CD14-positive monocyte (primary cell): ENCODE results near the gene SLCO3A1. TPM values are rescaled to one million over a fixed set of nuclear protein-coding genes. Genes with fewer than 3 reads are reported as not detected.
A peak's percentile ranks its signal among the peaks of the same experiment; 100 is the strongest.

Source experiments
- DNase-seq, 3 donors: peaks; one replicate each; pipeline ENCODE4 v3.0.0-alpha.2; 2011 to 2022
- H2AFZ ChIP-seq: 2 replicates; pipeline ENCODE4 v1.6.0; 2012; ENCODE audit warnings: mild to moderate bottlenecking, low read depth, low read length, inconsistent platforms; ENCODE audit not compliant: insufficient read depth, poor library complexity, severe bottlenecking
- H3K27ac ChIP-seq, 2 donors: 1 replicate in 1 of 2; 2 replicates in 1 of 2; pipeline ENCODE4 v1.5.1; 2012 to 2013; ENCODE audit warnings: low read length in 2 of 2, control low read depth in 1 of 2, inconsistent platforms in 1 of 2, low read depth in 1 of 2, mild to moderate bottlenecking in 1 of 2
- H3K27me3 ChIP-seq, 2 donors: one replicate each; pipeline versions ENCODE4 v1.6.0 to v1.6.1; 2011 to 2013; ENCODE audit warnings: low read length in 2 of 2; ENCODE audit not compliant: control insufficient read depth in 2 of 2, insufficient read depth in 2 of 2
- H3K36me3 ChIP-seq, 2 donors: replicated peaks in 1 of 2; 1 replicate in 1 of 2; 2 replicates in 1 of 2; pipeline versions ENCODE4 v1.5.1 to v1.6.1; 2012 to 2013; ENCODE audit warnings: low read length in 2 of 2, control low read depth in 1 of 2, inconsistent platforms in 1 of 2, mild to moderate bottlenecking in 1 of 2; ENCODE audit not compliant: insufficient read depth in 2 of 2, control insufficient read depth in 1 of 2
- H3K4me1 ChIP-seq, 2 donors: 1 replicate in 1 of 2; 2 replicates in 1 of 2; pipeline versions ENCODE4 v1.5.1 to v1.6.1; 2012 to 2013; ENCODE audit warnings: low read length in 2 of 2, control low read depth in 1 of 2, inconsistent platforms in 1 of 2, mild to moderate bottlenecking in 1 of 2, moderate library complexity in 1 of 2; ENCODE audit not compliant: insufficient read depth in 2 of 2, control insufficient read depth in 1 of 2
- H3K4me2 ChIP-seq: replicated peaks from 2 replicates; pipeline ENCODE3; 2012; ENCODE audit warnings: low read length, moderate library complexity, mild to moderate bottlenecking; ENCODE audit not compliant: poor library complexity, severe bottlenecking; ENCODE audit errors: extremely low read depth
- H3K4me3 ChIP-seq, 3 experiments: fragments of 200-600 bp in 1 of 3; sonication (generic) in 1 of 3; replicated peaks in 1 of 3; 1 replicate in 2 of 3; 2 replicates in 1 of 3; pipeline ENCODE4 v1.5.1; 2011 to 2013; ENCODE audit warnings: low read length in 3 of 3, mild to moderate bottlenecking in 3 of 3, control low read depth in 2 of 3, low read depth in 2 of 3, inconsistent platforms in 1 of 3, moderate library complexity in 1 of 3
- H3K79me2 ChIP-seq: 2 replicates; pipeline ENCODE4 v1.6.0; 2012; ENCODE audit warnings: mild to moderate bottlenecking, control low read depth, inconsistent platforms, low read length, moderate library complexity; ENCODE audit not compliant: insufficient read depth
- H3K9ac ChIP-seq: 2 replicates; pipeline ENCODE4 v1.6.0; 2017; ENCODE audit warnings: low read length, mild to moderate bottlenecking; ENCODE audit not compliant: insufficient read depth, poor library complexity, severe bottlenecking
- H3K9me3 ChIP-seq, 2 donors: replicated peaks in 1 of 2; 1 replicate in 1 of 2; 2 replicates in 1 of 2; pipeline versions ENCODE4 v1.5.1 to v1.6.1; 2012 to 2013; ENCODE audit warnings: low read length in 2 of 2, control low read depth in 1 of 2; ENCODE audit not compliant: control insufficient read depth in 1 of 2, insufficient read depth in 1 of 2
- H4K20me1 ChIP-seq: 2 replicates; pipeline ENCODE4 v1.6.0; 2012; ENCODE audit warnings: mild to moderate bottlenecking, low read length, control low read depth, moderate library complexity; ENCODE audit not compliant: insufficient read depth
- H3K27ac Mint-ChIP-seq, 7 donors: one replicate each; pipeline ENCODE4 v1.8.0; 2020; ENCODE audit warnings: mild to moderate bottlenecking in 7 of 7, mixed read lengths in 7 of 7, moderate library complexity in 6 of 7, inconsistent platforms in 2 of 7
- H3K27me3 Mint-ChIP-seq, 3 donors: one replicate each; pipeline ENCODE4 v1.8.0; 2021 to 2022; ENCODE audit warnings: low read depth in 3 of 3, mild to moderate bottlenecking in 3 of 3, mixed read lengths in 3 of 3, moderate library complexity in 3 of 3, inconsistent platforms in 1 of 3
- H3K36me3 Mint-ChIP-seq, 2 donors: one replicate each; pipeline ENCODE4 v1.8.0; 2020; ENCODE audit warnings: mixed read lengths in 2 of 2, inconsistent platforms in 1 of 2, mild to moderate bottlenecking in 1 of 2
- H3K4me1 Mint-ChIP-seq: one replicate; pipeline ENCODE4 v1.8.0; 2020; ENCODE audit warnings: mild to moderate bottlenecking, mixed read lengths
- H3K4me3 Mint-ChIP-seq, 2 donors: one replicate each; pipeline ENCODE4 v1.8.0; 2020; ENCODE audit warnings: mild to moderate bottlenecking in 2 of 2, mixed read lengths in 2 of 2, moderate library complexity in 1 of 2
- H3K9me3 Mint-ChIP-seq, 7 donors: one replicate each; pipeline ENCODE4 v1.8.0; 2020 to 2022; ENCODE audit warnings: mixed read lengths in 7 of 7, mild to moderate bottlenecking in 6 of 7, moderate library complexity in 6 of 7, inconsistent platforms in 2 of 7
- CTCF ChIP-seq: fragments of 200-600 bp; IDR thresholded peaks from one replicate; pipeline ENCODE4 v1.8.0; 2022; ENCODE audit warnings: antibody characterized with exemption, mild to moderate bottlenecking
- WGBS: methylation state at CpG from one replicate; pipeline ENCODE4 v1.1.5; 2013; ENCODE audit warnings: missing lambda C conversion rate; ENCODE audit not compliant: insufficient coverage; 5-methylcytosine and 5-hydroxymethylcytosine counted together
- intact Hi-C, 2 donors: fragments of 100-400 bp; cut with micrococcal nuclease; formaldehyde crosslinking; loops; one replicate each; pipeline versions ENCODE4 v1.15.0 to v1.15.1; 2023
- polyA plus RNA-seq, 3 donors: library from polyadenylated mRNA; depleted of rRNA in 1 of 3; unstranded in 2 of 3; stranded (reverse) in 1 of 3; fragments of 300-500 nt in 2 of 3; fragments of >200 nt in 1 of 3; fragmentation: Illumina TruSeq in 2 of 3; gene quantifications; 1 replicate in 2 of 3; 2 replicates in 1 of 3; pipeline ENCODE4 v1.2.3, GENCODE V29; 2012 to 2021

The SLCO3A1 gene
- polyA plus RNA-seq, 3 donors: 53.7 to 76.2 (median 62.8) TPM

GRCh38 chr15:92077353-92078085 is 224.0 kb downstream of the SLCO3A1 start:
- H3K9me3 ChIP-seq: peaks cover 0 to 4% of the 10 kb centered on the region in 2 donors
- Mint-ChIP-seq H3K27me3 (peaks cover 0 to 1% (median 0%) of the 10 kb centered on the region in 3 donors), H3K4me1 (peaks cover 50% of the 10 kb centered on the region), H3K4me3 (no peak overlapping the region), H3K27ac (peak overlapping the region in 2 of 7 donors; percentile 32 to 74), H3K36me3 (peaks cover 4 to 10% of the 10 kb centered on the region in 2 donors), H3K9me3 (peaks cover 0 to 2% (median 0%) of the 10 kb centered on the region in 7 donors)
- peak; percentile 37 to 73 (median 55) for DNase-seq
- peaks cover 100% of the 10 kb centered on the region for H4K20me1 ChIP-seq
- peak overlapping the region; percentile 22 to 27 for H3K27ac ChIP-seq
- no peaks in the 10 kb centered on the region for H3K36me3 ChIP-seq
- H3K27me3 ChIP-seq: no peaks in the 10 kb centered on the region
- H3K4me3 ChIP-seq: no peak overlapping the region
- H3K79me2 ChIP-seq: peaks cover 96% of the 10 kb centered on the region
- intact Hi-C loops: loop anchor here (5.0 to 10.0 kb wide), 4 partner anchors 130 to 373 kb away; no protein-coding TSS in a partner anchor
- H3K4me2 ChIP-seq: no peak overlapping the region
- H3K9ac ChIP-seq: no peak overlapping the region
- TF ChIP-seq CTCF: peak; percentile 66
- 14% methylated on average over 4 of the region's 13 CpGs for WGBS
- peaks cover 25 to 31% of the 10 kb centered on the region in 2 donors for H3K4me1 ChIP-seq
- no peak overlapping the region for H2AFZ ChIP-seq

- DNase-seq: no peak
- 97% methylated on average over 6 of the region's 6 CpGs for WGBS
- peaks cover 46% of the 10 kb centered on the region for H3K4me1 Mint-ChIP-seq
Observed at GRCh38 chr15:92078270-92078669, 224.8 kb downstream of the SLCO3A1 start.

More at GRCh38 chr15:92078270-92078669, 224.8 kb downstream of the SLCO3A1 start:
- Histone ChIP-seq H4K20me1 (peaks cover 100% of the 10 kb centered on the region), H3K9me3 (peaks cover 0 to 4% of the 10 kb centered on the region in 2 donors), H2AFZ (no peak overlapping the region), H3K27ac (peak overlapping the region in 1 of 2 donors; percentile 27), H3K4me3 (no peak overlapping the region), H3K36me3 (no peaks in the 10 kb centered on the region), H3K79me2 (peaks cover 96% of the 10 kb centered on the region), H3K9ac (no peak overlapping the region), H3K4me1 (peaks cover 25 to 31% of the 10 kb centered on the region in 2 donors), H3K27me3 (no peaks in the 10 kb centered on the region), H3K4me2 (no peak overlapping the region)
- no peak for TF ChIP-seq CTCF
- intact Hi-C loops: loop anchor here (5.0 to 10.0 kb wide), 4 partner anchors 131 to 373 kb away; no protein-coding TSS in a partner anchor
- Mint-ChIP-seq H3K36me3 (peaks cover 4 to 10% of the 10 kb centered on the region in 2 donors), H3K4me3 (no peak overlapping the region), H3K27ac (peak overlapping the region in 2 of 7 donors; percentile 1 to 31), H3K27me3 (peaks cover 0 to 1% (median 0%) of the 10 kb centered on the region in 3 donors), H3K9me3 (peaks cover 0 to 2% (median 0%) of the 10 kb centered on the region in 7 donors)
